HEK293 (cell line): Measurements from ENCODE around the gene ZC3H4.
"Not testable (repeated sequence)": the region's sequence is repeated elsewhere in the genome, so short reads cannot be mapped to it uniquely, and the experiment has no call there.

Experiments used
- CTCF ChIA-PET: fragments of 350-600 bp; formaldehyde crosslinking; extraction: SDS; loops from one replicate; lab custom pipeline; 2021; ENCODE audit warnings: antibody characterized with exemption; lab: Yijun Ruan, JAX
- POLR2A ChIA-PET: fragments of 300-600 bp; formaldehyde crosslinking; extraction: SDS; loops from one replicate; lab custom pipeline; 2020; ENCODE audit warnings: antibody characterized with exemption, inconsistent platforms; lab: Yijun Ruan, JAX
- H3K27ac ChIP-seq: fragments of 200-500 bp; sonication (Bioruptor generic); 2 replicates; pipeline ENCODE4 v1.5.1; 2014; ENCODE audit warnings: low read depth, low read length, control low read depth, inconsistent platforms; ENCODE audit errors: extremely low read depth
- H3K36me3 ChIP-seq, 2 experiments: fragments of 200-500 bp in 1 of 2; sonication (Bioruptor generic) in 1 of 2; 1 replicate in 1 of 2; 2 replicates in 1 of 2; pipeline ENCODE4 v1.5.1; 2014 to 2017; ENCODE audit warnings: inconsistent platforms in 2 of 2, low read length in 2 of 2; ENCODE audit not compliant: control insufficient read depth in 2 of 2, insufficient read depth in 1 of 2
- H3K4me1 ChIP-seq: fragments of 200-500 bp; sonication (Bioruptor generic); 2 replicates; pipeline ENCODE4 v1.5.1; 2014; ENCODE audit warnings: mild to moderate bottlenecking, low read length, inconsistent platforms; ENCODE audit not compliant: control insufficient read depth, insufficient read depth
- H3K4me3 ChIP-seq: 2 replicates; pipeline ENCODE4 v1.5.1; 2011; ENCODE audit warnings: low read depth, mild to moderate bottlenecking, control low read depth, low read length, moderate library complexity
- H3K9me3 ChIP-seq: fragments of 200-500 bp; sonication (Bioruptor generic); 2 replicates; pipeline ENCODE4 v1.5.1; 2014; ENCODE audit warnings: low read depth, low read length, inconsistent platforms; ENCODE audit not compliant: control insufficient read depth, insufficient read depth
- KLF16 ChIP-seq: fragments of 450-650 bp; formaldehyde crosslinking; IDR thresholded peaks from 2 replicates; pipeline ENCODE4 v1.5.1; 2017; ENCODE audit warnings: missing biosample characterization, missing genetic modification characterization
- KLF9 ChIP-seq: fragments of 450-650 bp; formaldehyde crosslinking; IDR thresholded peaks from 2 replicates; pipeline ENCODE4 v1.5.1; 2016; ENCODE audit warnings: missing biosample characterization, missing genetic modification characterization, low read depth
- TSHZ1 ChIP-seq: fragments of 450-650 bp; formaldehyde crosslinking; IDR thresholded peaks from 2 replicates; pipeline ENCODE4 v1.5.1; 2016; ENCODE audit warnings: missing biosample characterization, missing genetic modification characterization, borderline replicate concordance
- YY2 ChIP-seq: fragments of 450-650 bp; formaldehyde crosslinking; IDR thresholded peaks from 2 replicates; pipeline ENCODE4 v1.5.1; 2016; ENCODE audit warnings: missing biosample characterization, missing genetic modification characterization
- ZBTB10 ChIP-seq: fragments of 450-650 bp; formaldehyde crosslinking; IDR thresholded peaks from 2 replicates; pipeline ENCODE4 v1.5.1; 2016; ENCODE audit warnings: missing biosample characterization, missing genetic modification characterization
- ZBTB11 ChIP-seq: fragments of 450-650 bp; formaldehyde crosslinking; conservative IDR thresholded peaks from 2 replicates; pipeline ENCODE4 v1.5.1; 2016; ENCODE audit warnings: low read depth, missing biosample characterization, missing genetic modification characterization
- ZBTB17 ChIP-seq: fragments of 450-650 bp; formaldehyde crosslinking; IDR thresholded peaks from 2 replicates; pipeline ENCODE4 v1.5.1; 2016; ENCODE audit warnings: missing biosample characterization, missing genetic modification characterization
- ZBTB7A ChIP-seq: fragments of 450-650 bp; formaldehyde crosslinking; IDR thresholded peaks from 2 replicates; pipeline ENCODE4 v1.5.1; 2016; ENCODE audit warnings: low read depth, missing biosample characterization, missing genetic modification characterization
- ZFHX2 ChIP-seq: fragments of 450-650 bp; formaldehyde crosslinking; conservative IDR thresholded peaks from 2 replicates; pipeline ENCODE4 v1.5.1; 2016; ENCODE audit warnings: missing biosample characterization, missing genetic modification characterization
- ZNF596 ChIP-seq: fragments of 450-650 bp; IDR thresholded peaks from 2 replicates; pipeline ENCODE4 v1.5.0; 2018; ENCODE audit warnings: missing biosample characterization, mild to moderate bottlenecking, missing genetic modification characterization, moderate library complexity
- ZNF621 ChIP-seq: fragments of 450-650 bp; formaldehyde crosslinking; IDR thresholded peaks from 2 replicates; pipeline ENCODE4 v1.5.1; 2017; ENCODE audit warnings: missing biosample characterization, missing genetic modification characterization
- ZNF664 ChIP-seq: fragments of 450-650 bp; formaldehyde crosslinking; IDR thresholded peaks from 2 replicates; pipeline ENCODE4 v1.5.1; 2016; ENCODE audit warnings: missing biosample characterization, missing genetic modification characterization

The ZC3H4 gene

GRCh38 chr19:47057328-47057727, 56.2 kb downstream of the ZC3H4 start:
- no peak overlapping the region for H3K27ac ChIP-seq
- ChIA-PET CTCF (interaction anchor here (0.7 to 1.2 kb wide), 4 partner anchors 23 to 187 kb away, joined by 3 to 5 read pairs (median 4); no protein-coding TSS in a partner anchor), POLR2A (interaction anchor here (1.1 to 2.1 kb wide), 3 partner anchors 8 to 56 kb away, joined by 4 to 6 read pairs (median 5); partner anchors contain the start of gene ZC3H4)

GRCh38 chr19:47056411-47056810, 57.2 kb downstream of the ZC3H4 start:
- ChIA-PET POLR2A (interaction anchor here (0.6 to 2.1 kb wide), 3 partner anchors 9 to 419 kb away, joined by 4 to 6 read pairs (median 5); partner anchors contain the start of gene ZC3H4), CTCF (interaction anchor here (0.6 to 1.2 kb wide), 6 partner anchors 8 to 252 kb away, joined by 3 to 5 read pairs (median 4); no protein-coding TSS in a partner anchor)
- Histone ChIP-seq H3K9me3 (no peaks in the 10 kb centered on the region), H3K4me3 (no peak overlapping the region), H3K4me1 (peaks cover 6% of the 10 kb centered on the region), H3K27ac (no peak overlapping the region), H3K36me3 (no peaks in the 10 kb centered on the region; a peak in 1 of 3 replicates)
- peak; percentile 39; the same call in 1 of the 2 replicates for TF ChIP-seq ZFHX2 (tag by site-specific recombination)
- TF ChIP-seq ZBTB17 (tag by site-specific recombination), result peak; percentile 17; the same call in 1 of the 2 replicates
- no peak for TF ChIP-seq YY2
- TF ChIP-seq ZNF664, result no peak
- TF ChIP-seq KLF9, result no peak
- no peak for TF ChIP-seq ZBTB7A (tag by site-specific recombination)
- peak; percentile 66; the same call in 1 of the 2 replicates for TF ChIP-seq ZBTB11 (tag by site-specific recombination)
- TF ChIP-seq TSHZ1 (tag by site-specific recombination), result no peak

More at GRCh38 chr19:47057328-47057727, 56.2 kb downstream of the ZC3H4 start:
- Histone ChIP-seq H3K9me3 (no peaks in the 10 kb centered on the region), H3K4me3 (no peak overlapping the region), H3K36me3 (no peaks in the 10 kb centered on the region; a peak in 1 of 3 replicates), H3K4me1 (peaks cover 6% of the 10 kb centered on the region)
- no peak for TF ChIP-seq ZNF596 (tag by site-specific recombination)
- TF ChIP-seq ZNF621 (tag by site-specific recombination), result no peak

DNA sequence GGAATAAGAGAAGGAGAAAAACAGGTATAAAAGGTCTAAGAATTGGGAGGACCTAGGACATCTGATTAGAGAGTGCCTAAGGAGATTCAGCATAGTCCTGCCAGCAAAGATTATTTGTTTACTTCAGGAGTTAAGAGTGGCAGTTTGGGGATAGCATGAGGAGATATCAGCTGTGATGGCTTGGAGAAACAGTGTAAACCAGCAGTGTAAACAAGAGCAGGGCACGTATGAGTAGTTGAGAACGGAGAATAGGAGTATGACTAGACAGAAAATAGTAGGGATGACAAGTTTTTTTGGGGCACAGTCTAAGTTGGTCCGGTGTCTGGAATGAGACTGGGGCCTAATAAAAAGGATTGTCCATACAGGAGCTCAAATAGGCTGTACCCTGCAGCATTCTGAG, 63.0 kb downstream of the ZC3H4 start:
- CTCF ChIA-PET, H3K36me3 ChIP-seq, H3K4me1 ChIP-seq, POLR2A ChIA-PET, H3K4me3 ChIP-seq, H3K9me3 ChIP-seq, H3K27ac ChIP-seq: not testable (repeated sequence)

DNA sequence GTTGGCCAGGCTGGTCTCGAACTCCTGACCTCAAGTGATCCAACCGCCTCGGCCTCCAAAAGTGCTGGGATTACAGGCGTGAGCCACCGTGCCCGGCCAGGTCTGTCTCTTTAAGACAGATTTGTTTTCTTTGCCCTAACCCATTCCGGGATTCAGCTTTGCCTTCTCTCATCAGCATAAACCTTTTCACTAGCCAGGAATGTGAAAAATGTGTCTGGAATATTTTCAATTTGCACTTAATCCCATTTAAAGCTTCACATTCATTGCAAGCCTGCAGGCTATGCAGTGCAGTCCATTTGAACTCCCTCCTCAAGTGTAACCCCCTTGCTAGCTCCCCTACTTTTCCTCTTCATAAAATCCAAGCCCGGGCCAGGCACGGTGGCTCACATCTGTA, 64.3 kb downstream of the ZC3H4 start:
- no peak overlapping the region for H3K4me3 ChIP-seq
- POLR2A ChIA-PET, result interaction anchor here (0.7 to 1.2 kb wide), 3 partner anchors 9 to 64 kb away, joined by 4 to 7 read pairs (median 7); partner anchors contain the start of gene ZC3H4
- peaks cover 0 to 4% of the 10 kb centered on the region in 2 experiments; a peak in 2 of 3 replicates for H3K36me3 ChIP-seq
- 0 out of 2 replicates have a peak, but pooled peaks have one; percentile 5 for TF ChIP-seq ZBTB10
- TF ChIP-seq KLF16 (tag by site-specific recombination), result no peak
- H3K9me3 ChIP-seq, result no peaks in the 10 kb centered on the region
- CTCF ChIA-PET, result interaction anchor here (2.9 kb wide), 1 partner anchor 14 kb away, joined by 12 read pairs; no protein-coding TSS in a partner anchor
- no peak overlapping the region for H3K27ac ChIP-seq
- H3K4me1 ChIP-seq, result peaks cover 3% of the 10 kb centered on the region; the same call in 1 of the 2 replicates
